Activated CD4-positive, alpha-beta T cell treated with anti-CD3 and anti-CD28 coated beads, Interleukin-2, amount 10 ng/mL, durations not matched to agents 24 days and 14 days (primary cell): ENCODE measurements around the gene TTLL9. TPM values are rescaled to one million over a fixed set of nuclear protein-coding genes. Genes with fewer than 3 reads are reported as not detected.
"Not testable (repeated sequence)": the region's sequence is repeated elsewhere in the genome, so short reads cannot be mapped to it uniquely, and the experiment has no call there.

ENCODE experiments used
- DNase-seq: peaks from one replicate; pipeline ENCODE4 v3.0.0; 2022
- H3K27ac Mint-ChIP-seq: one replicate; pipeline ENCODE4 v1.8.0; 2022; ENCODE audit warnings: mild to moderate bottlenecking, mixed read lengths
- H3K27me3 Mint-ChIP-seq: one replicate; pipeline ENCODE4 v1.8.0; 2022; ENCODE audit warnings: mixed read lengths
- H3K36me3 Mint-ChIP-seq: one replicate; pipeline ENCODE4 v1.8.0; 2022; ENCODE audit warnings: low read depth, mild to moderate bottlenecking, mixed read lengths
- H3K4me1 Mint-ChIP-seq: one replicate; pipeline ENCODE4 v1.8.0; 2021; ENCODE audit warnings: mixed read lengths
- H3K4me3 Mint-ChIP-seq: one replicate; pipeline ENCODE4 v1.8.0; 2022; ENCODE audit warnings: mild to moderate bottlenecking, moderate library complexity, mixed read lengths
- H3K9me3 Mint-ChIP-seq: one replicate; pipeline ENCODE4 v1.8.0; 2021; ENCODE audit warnings: mixed read lengths
- intact Hi-C: fragments of 100-400 bp; cut with micrococcal nuclease; formaldehyde crosslinking; loops from one replicate; pipeline ENCODE4 v1.15.1; 2023
- total RNA-seq: library from RNA; stranded (reverse); gene quantifications from 2 replicates; pipeline ENCODE4 v1.2.3, GENCODE V29; 2022

TTLL9 gene, protein sequence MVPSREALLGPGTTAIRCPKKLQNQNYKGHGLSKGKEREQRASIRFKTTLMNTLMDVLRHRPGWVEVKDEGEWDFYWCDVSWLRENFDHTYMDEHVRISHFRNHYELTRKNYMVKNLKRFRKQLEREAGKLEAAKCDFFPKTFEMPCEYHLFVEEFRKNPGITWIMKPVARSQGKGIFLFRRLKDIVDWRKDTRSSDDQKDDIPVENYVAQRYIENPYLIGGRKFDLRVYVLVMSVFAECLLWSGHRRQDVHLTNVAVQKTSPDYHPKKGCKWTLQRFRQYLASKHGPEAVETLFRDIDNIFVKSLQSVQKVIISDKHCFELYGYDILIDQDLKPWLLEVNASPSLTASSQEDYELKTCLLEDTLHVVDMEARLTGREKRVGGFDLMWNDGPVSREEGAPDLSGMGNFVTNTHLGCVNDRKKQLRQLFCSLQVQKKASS
- total RNA-seq = not detected in 2 replicates

DNA sequence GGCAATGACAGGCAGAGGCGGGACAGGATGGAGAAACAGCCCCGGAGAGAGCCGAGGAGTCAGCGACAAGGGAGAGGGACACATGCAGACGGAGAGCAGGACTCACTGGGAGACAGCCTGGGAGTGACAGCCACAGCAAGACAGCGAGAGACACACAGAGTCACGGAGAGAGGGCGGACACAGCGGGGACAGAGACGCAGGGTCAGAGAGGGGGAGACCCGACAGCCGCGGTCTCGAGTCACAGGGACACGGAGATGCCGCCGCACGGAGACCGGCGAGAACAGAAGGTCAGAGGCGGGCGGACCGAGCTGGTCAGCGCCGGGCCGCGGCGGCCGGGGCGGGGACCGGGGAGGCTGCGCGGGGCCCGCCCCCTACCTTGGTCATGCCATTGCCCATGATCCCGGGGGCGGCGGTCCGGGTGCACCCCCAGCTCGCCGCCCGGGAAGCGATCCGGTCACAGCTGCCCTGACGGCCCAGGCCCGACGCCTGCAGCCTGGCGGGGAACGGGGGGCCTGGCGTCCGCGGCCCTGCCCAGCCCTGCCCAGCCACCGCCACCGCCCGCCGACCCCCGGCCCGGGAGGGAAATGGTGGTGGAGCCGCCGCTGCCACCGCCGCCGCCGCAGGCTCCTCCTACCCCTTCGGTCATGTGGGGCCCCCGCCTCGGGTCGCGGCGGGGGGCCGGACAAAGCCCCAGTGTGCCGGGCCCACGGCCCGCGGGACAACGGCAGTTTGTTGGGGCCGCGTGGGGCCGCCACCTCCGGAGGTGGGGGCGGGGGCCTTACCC is at the start of gene TTLL9, which contains the start of gene DUSP15:
Gene TTLL9 (plus strand): TSS at position 693 of the 784 bp plus-strand sequence. CDS start 493 bp downstream, outside the sequence.
Gene DUSP15 (minus strand): TSS at position 586 of the 784 bp plus-strand sequence. CDS start 190 bp downstream, at position 396.
- Mint-ChIP-seq H3K36me3 (peaks cover 2% of the 10 kb centered on the region), H3K4me1 (peaks cover 11% of the 10 kb centered on the region), H3K4me3 (peak within 1 kb of the TSS; percentile 82), H3K9me3 (no peaks in the 10 kb centered on the region), H3K27ac (peak within 1 kb of the TSS; percentile 15), H3K27me3 (peaks cover 65% of the 10 kb centered on the region)
- no peak for DNase-seq
- intact Hi-C loops = no loop called here

DNA sequence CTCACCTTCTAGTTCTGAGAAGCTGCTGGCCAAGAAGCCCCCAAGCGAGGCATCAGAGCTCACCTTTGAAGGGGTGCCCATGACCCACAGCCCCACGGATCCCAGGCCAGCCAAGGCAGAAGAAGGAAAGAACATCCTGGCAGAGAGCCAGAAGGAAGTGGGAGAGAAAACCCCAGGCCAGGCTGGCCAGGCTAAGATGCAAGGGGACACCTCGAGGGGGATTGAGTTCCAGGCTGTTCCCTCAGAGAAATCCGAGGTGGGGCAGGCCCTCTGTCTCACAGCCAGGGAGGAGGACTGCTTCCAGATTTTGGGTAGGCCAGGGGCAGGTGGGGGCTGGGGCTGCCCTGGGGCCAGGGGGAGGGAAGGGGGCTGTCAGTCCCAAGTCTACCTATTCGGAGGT is 49.0 kb upstream of the TTLL9 start:
- H3K9me3 Mint-ChIP-seq = no peaks in the 10 kb centered on the region
- intact Hi-C loops = loop anchor here (10.0 kb wide), 1 partner anchor 213 kb away; no protein-coding TSS in a partner anchor
- DNase-seq = no peak

DNA sequence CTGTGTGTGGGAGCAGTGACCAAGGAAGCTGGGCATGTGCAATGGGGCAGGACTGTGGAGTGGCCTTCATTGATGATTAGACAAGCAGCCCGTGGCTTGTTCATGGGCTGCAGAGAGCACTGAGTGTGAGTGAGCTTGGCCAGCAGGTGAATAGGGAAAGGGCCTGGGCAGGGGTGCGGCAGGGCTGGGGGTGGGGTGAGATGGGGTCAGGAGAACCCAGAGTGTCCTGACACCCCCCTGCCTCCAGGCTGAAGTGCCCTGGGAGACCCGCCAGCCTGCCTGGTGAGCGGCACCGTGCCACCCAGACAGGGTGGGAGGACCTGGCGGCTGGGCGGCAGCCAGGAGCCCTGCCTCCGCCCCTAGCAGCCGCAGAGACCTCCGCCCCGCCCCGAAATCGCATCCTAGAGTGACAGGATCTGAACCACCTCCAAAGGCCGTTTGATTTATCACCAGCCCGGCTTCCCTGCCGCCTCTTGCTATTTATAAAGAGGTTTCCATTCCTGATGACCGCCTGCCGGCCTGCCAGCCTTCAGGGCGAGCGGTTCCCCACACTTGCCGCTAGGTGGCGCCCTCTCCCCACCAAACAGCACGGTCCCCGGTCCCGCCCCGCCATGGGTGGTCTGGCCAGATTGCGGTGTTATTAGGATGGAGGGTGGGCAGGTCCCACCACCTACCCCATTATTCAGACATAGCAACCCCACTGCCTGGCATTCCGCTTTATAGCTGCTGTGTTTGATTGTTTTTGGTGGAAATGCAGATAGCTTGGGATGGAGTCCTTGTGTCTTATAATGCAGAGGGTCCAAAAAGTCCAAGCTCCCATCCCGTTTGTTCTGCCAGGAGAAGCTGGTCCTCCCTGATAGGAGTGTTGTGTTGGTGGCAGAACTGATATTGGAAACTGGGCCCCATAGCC is 47.8 kb upstream of the TTLL9 start:
- H3K36me3 Mint-ChIP-seq = no peaks in the 10 kb centered on the region
- peak overlapping the region; percentile 17 for H3K4me3 Mint-ChIP-seq
- DNase-seq = peak; percentile 92
- intact Hi-C loops = loop anchor here (1.0 to 10.0 kb wide), 4 partner anchors 24 to 270 kb away; partner anchors contain the start of gene PDRG1
- H3K27ac Mint-ChIP-seq = no peak overlapping the region
- no peaks in the 10 kb centered on the region for H3K9me3 Mint-ChIP-seq
- H3K27me3 Mint-ChIP-seq = peaks cover 5% of the 10 kb centered on the region
- H3K4me1 Mint-ChIP-seq = peaks cover 9% of the 10 kb centered on the region

More for the DNA sequence above, 49.0 kb upstream of the TTLL9 start:
- H3K27me3 Mint-ChIP-seq = peaks cover 5% of the 10 kb centered on the region
- peaks cover 9% of the 10 kb centered on the region for H3K4me1 Mint-ChIP-seq
- no peak overlapping the region for H3K4me3 Mint-ChIP-seq
- no peak overlapping the region for H3K27ac Mint-ChIP-seq
- H3K36me3 Mint-ChIP-seq = no peaks in the 10 kb centered on the region

DNA sequence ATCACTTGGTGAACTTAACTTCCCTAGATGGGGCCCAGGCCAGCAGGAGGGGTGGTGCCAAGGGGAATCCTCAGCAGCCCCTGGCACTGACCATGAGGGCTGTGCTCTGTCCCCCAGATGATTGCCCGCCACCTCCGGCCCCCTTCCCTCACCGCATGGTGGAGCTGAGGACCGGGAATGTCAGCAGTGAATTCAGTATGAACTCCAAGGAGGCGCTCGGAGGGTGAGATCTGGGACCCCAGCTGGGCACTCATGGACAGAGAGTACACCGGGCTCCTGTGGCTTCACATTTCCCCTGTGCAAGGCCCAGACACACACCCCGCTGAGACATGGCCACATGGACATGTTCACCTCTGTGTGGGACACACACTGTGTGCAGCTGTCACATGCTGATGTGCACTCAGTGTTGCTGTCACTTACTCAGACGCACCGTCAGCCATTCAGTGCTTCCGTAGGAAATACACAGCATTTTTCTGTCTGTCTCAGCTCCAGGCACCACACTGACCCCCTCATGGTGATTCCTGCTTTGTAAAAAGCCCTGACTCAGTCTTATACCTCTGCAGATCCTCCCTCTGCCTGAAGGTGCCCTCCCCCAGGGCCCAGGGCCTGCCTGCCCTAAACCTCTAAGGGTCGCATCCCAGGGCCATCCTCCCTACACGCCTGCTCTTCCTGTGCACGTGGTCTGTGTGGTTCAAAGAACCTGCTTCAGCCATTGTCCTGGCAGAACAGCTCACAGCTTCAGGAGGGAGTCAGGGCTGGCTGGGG is 46.9 kb upstream of the TTLL9 start:
- no peak overlapping the region for H3K27ac Mint-ChIP-seq
- peaks cover 9% of the 10 kb centered on the region for H3K4me1 Mint-ChIP-seq
- peaks cover 5% of the 10 kb centered on the region for H3K27me3 Mint-ChIP-seq
- no peaks in the 10 kb centered on the region for H3K36me3 Mint-ChIP-seq
- H3K9me3 Mint-ChIP-seq = no peaks in the 10 kb centered on the region
- intact Hi-C loops = loop anchor here (2.0 to 10.0 kb wide), 2 partner anchors 129 to 211 kb away; partner anchors contain the start of gene PDRG1
- H3K4me3 Mint-ChIP-seq = no peak overlapping the region
- DNase-seq = peak; percentile 56

DNA sequence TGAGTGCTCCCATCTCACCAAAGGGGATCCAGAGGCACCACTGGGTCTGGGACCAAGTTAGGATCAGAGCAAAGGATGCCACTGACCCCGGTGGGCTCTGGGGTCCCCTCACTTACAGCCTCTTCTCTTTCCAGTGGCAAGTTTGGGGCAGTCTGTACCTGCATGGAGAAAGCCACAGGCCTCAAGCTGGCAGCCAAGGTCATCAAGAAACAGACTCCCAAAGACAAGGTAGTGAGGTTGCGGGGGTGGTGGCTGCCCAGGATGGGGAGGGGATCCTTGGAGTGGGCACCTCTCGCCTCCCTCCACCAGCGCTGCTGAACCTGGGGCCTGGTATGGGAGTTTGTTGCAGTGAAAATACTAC is 46.3 kb upstream of the TTLL9 start:
- peaks cover 9% of the 10 kb centered on the region for H3K4me1 Mint-ChIP-seq
- H3K27me3 Mint-ChIP-seq = peaks cover 5% of the 10 kb centered on the region
- no peak overlapping the region for H3K27ac Mint-ChIP-seq
- H3K4me3 Mint-ChIP-seq = no peak overlapping the region
- no peaks in the 10 kb centered on the region for H3K36me3 Mint-ChIP-seq
- no peaks in the 10 kb centered on the region for H3K9me3 Mint-ChIP-seq
- DNase-seq = no peak
- intact Hi-C loops = loop anchor here (10.0 kb wide), 1 partner anchor 211 kb away; no protein-coding TSS in a partner anchor

DNA sequence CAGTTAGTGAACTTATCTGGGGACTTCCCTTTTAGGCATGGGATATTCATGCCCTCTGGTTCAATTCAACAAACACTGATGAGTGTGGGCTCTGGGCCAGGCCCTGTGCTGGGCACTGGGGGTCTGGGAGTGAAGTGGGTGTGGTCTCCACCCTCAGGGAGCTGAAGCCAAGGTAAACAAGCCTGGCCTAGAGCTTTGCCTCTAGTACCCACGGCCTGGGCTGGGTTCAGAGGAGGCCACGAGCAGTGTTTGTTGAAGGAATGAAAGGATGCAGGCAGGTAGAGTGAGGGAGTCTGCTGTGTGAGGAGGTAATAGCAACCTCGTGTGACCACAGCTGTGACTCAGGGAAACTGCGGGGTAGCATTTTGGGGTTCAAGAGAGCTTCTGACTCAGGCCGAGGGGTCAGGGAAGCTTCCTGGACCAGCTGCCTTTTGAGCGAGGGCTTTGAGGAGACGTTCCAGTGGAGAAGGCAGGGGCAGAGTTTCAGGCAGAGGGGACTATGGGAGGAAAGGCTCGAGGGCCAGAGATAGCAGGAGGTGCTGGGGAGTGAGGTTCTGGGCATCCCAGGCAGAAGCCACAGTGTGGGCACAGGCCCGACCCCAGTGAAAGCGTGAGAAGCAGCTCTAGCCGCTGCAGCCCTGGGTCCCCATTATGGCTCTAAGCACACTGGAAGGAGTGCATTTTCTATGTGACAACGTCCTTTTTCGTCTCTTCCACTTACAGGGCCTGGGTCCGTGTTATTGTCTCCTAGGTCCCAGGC is 45.7 kb upstream of the TTLL9 start:
- no peak for DNase-seq
- peaks cover 9% of the 10 kb centered on the region for H3K4me1 Mint-ChIP-seq
- H3K4me3 Mint-ChIP-seq = no peak overlapping the region
- H3K27ac Mint-ChIP-seq = no peak overlapping the region
- H3K27me3 Mint-ChIP-seq = peaks cover 5% of the 10 kb centered on the region
- H3K9me3 Mint-ChIP-seq = no peaks in the 10 kb centered on the region
- no peaks in the 10 kb centered on the region for H3K36me3 Mint-ChIP-seq
- intact Hi-C loops = loop anchor here (10.0 kb wide), 1 partner anchor 210 kb away; no protein-coding TSS in a partner anchor

DNA sequence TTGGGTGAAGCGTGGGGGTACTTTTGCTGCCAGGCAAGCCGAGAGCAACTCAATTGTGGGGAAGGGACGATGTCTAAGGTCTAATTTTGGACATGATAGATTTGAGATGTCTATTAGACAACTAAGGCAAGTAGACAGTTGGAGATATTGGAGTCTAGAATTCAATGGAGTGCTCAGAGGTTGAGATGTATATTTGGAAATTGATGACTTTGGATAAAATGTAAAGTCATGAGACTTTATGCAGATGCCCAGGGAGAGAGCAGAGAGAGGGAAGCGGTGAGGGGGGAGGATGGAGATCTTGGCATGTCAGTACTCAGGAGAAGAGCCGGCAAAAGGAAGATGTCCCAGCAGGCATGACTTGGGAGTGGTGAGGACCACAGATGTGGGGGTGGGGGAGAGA is 44.4 kb upstream of the TTLL9 start:
- Mint-ChIP-seq H3K4me3 (no peak overlapping the region), H3K4me1 (peaks cover 9% of the 10 kb centered on the region), H3K27me3 (peaks cover 5% of the 10 kb centered on the region), H3K9me3 (no peaks in the 10 kb centered on the region), H3K27ac (no peak overlapping the region), H3K36me3 (no peaks in the 10 kb centered on the region)
- intact Hi-C loops = loop anchor here (10.0 kb wide), 1 partner anchor 209 kb away; no protein-coding TSS in a partner anchor
- DNase-seq = no peak

DNA sequence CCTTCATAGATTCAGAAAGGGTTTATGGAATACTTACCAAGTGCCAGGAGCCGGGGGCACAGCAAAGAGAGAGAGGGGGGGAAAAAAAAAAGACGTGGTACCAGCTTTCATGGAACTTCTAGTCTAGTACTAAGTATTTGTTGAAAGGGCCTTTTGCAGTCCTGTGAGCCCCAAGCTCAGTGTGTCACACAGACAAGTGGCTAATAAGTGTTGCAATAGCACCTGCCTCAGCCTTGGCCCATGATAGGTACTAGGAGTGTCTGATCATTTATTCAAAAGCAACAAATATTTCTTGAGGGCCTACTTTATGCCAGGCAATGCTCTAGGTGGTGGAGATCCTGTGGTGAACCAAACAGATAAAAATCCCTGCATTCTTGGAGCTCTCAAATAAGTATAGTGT is 43.4 kb upstream of the TTLL9 start:
- no peaks in the 10 kb centered on the region for H3K36me3 Mint-ChIP-seq
- no peak overlapping the region for H3K27ac Mint-ChIP-seq
- no peak overlapping the region for H3K4me3 Mint-ChIP-seq
- no peak for DNase-seq
- H3K27me3 Mint-ChIP-seq = peaks cover 2% of the 10 kb centered on the region
- H3K9me3 Mint-ChIP-seq = no peaks in the 10 kb centered on the region
- intact Hi-C loops = loop anchor here (10.0 kb wide), 1 partner anchor 208 kb away; no protein-coding TSS in a partner anchor
- peaks cover 9% of the 10 kb centered on the region for H3K4me1 Mint-ChIP-seq

DNA sequence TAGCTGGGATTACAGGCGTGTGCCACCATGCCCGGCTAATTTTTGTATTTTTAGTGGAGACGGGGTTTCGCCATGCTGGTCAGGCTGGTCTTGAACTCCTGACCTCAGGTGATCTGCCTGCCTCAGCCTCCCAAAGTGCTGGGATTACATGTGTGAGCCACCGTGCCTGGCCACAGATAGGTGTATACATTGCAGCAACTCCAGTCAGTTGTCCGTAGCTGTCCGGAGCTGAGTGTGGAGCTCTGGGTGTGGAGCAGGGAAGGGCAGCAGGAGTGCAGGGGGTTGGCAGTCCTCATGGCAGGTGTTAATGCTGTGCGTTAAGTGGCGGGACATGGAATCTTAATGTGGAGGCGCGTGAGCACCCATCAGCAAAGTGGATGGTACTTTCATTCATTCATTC is 42.4 kb upstream of the TTLL9 start:
- intact Hi-C loops = loop anchor here (10.0 kb wide), 1 partner anchor 207 kb away; no protein-coding TSS in a partner anchor
- H3K4me1 Mint-ChIP-seq = not testable (repeated sequence)

DNA sequence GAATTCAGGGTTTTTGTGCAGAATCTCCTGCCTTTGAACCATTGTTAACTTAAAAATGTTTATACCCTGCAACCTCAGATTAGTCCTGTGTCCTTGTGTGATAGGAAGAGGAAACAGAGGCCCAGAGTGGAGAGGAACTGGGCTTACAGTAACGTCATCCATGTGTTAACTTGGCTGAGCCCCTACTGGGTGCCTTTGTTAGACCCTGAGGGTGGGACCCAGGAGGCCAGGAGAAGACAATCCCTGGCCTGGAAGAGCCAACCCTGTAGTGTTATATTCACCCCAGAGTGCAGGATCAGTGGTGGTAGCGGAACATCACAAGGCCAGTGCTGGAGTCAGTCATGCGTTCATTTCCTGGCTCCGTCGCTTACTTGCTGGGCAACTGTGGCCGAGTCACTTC is 40.7 kb upstream of the TTLL9 start:
- Mint-ChIP-seq H3K4me3 (no peak overlapping the region), H3K27me3 (no peaks in the 10 kb centered on the region), H3K36me3 (no peaks in the 10 kb centered on the region), H3K9me3 (no peaks in the 10 kb centered on the region), H3K27ac (no peak overlapping the region), H3K4me1 (no peaks in the 10 kb centered on the region)
- intact Hi-C loops = loop anchor here (10.0 kb wide), 1 partner anchor 205 kb away; no protein-coding TSS in a partner anchor
- DNase-seq = no peak

More for the DNA sequence above, 42.4 kb upstream of the TTLL9 start:
- H3K27me3 Mint-ChIP-seq, H3K9me3 Mint-ChIP-seq, H3K36me3 Mint-ChIP-seq, DNase-seq, H3K4me3 Mint-ChIP-seq, H3K27ac Mint-ChIP-seq: not testable (repeated sequence)

DNA sequence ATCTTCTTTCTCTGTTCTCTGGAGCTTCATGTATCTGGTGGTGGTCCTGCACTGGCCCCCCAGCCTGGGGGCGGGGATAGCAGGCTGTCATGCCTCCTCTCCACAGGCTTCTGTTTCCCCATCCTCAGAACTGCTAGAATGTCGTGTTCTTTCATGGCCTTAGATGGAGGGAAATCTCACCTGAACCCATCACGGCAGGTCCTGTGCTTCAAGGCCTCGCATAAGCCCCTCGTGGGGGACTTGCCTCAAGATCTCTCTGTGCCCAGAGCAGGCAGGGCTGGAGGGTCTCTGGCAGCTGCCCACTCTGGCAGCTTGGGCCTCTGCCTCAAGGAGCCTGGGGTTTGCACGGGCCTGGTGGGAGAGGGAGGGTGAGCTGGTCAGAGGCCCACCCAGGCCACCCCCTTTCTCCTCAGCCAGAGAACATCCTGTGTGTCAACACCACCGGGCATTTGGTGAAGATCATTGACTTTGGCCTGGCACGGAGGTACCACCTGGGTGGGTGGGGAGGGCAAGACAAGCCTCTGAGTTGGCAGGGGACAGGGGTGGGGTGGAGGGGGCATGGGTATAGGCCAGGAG is 39.9 kb upstream of the TTLL9 start:
- Mint-ChIP-seq H3K4me3 (no peak overlapping the region), H3K27me3 (no peaks in the 10 kb centered on the region), H3K4me1 (no peaks in the 10 kb centered on the region), H3K36me3 (no peaks in the 10 kb centered on the region), H3K27ac (no peak overlapping the region), H3K9me3 (no peaks in the 10 kb centered on the region)
- DNase-seq = no peak
- intact Hi-C loops = no loop called here

DNA sequence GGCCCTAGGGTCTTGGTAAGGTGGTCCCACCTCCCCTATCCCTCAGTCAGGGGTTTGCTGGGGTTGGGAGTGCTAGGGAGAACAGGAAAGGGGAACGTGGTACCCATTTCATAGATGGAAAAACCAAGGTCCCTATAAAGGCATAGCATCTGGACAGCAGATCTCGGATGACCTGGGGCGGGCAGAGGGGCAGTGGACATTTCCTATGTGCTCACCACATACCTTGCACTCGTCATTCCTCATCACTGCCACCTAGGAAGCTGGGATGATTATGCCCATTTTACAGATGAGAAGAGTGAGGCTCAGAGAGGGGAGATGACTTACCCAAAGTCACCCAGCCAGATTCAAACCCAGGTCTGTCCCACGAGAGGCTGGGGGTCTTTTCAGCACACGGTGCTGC is 39.2 kb upstream of the TTLL9 start:
- Mint-ChIP-seq H3K9me3 (no peaks in the 10 kb centered on the region), H3K4me1 (peaks cover 4% of the 10 kb centered on the region), H3K4me3 (no peak overlapping the region), H3K27me3 (no peaks in the 10 kb centered on the region), H3K36me3 (no peaks in the 10 kb centered on the region), H3K27ac (no peak overlapping the region)
- intact Hi-C loops = no loop called here
- no peak for DNase-seq
